Activated CD8-positive, alpha-beta memory T cell treated with anti-CD3 and anti-CD28 coated beads, Interleukin-2, amount 50 U/mL, for 1 hour (primary cell): ENCODE results near the gene RTKN.
A peak's percentile ranks its signal among the peaks of the same experiment; 100 is the strongest.
"Not testable (repeated sequence)": the region's sequence is repeated elsewhere in the genome, so short reads cannot be mapped to it uniquely, and the experiment has no call there.

Experiments used
- DNase-seq: peaks from one replicate; pipeline ENCODE4 v3.0.0-alpha.2; 2020; ENCODE audit errors: extremely low read depth

RTKN gene

GRCh38 chr2:74439373-74439772, 2.4 kb downstream of the RTKN start:
- no peak for DNase-seq

- no peak for DNase-seq
These were observed 3.5 kb downstream of the RTKN start for GRCh38 chr2:74438248-74438647.

- DNase-seq, result no peak
These were observed 4.7 kb downstream of the RTKN start for GRCh38 chr2:74436848-74437695.

- no peak for DNase-seq
These were observed 5.5 kb downstream of the RTKN start for GRCh38 chr2:74436111-74436805.

GRCh38 chr2:74430502-74430901, 11.2 kb downstream of the RTKN start:
- no peak for DNase-seq

- DNase-seq, result no peak
These were observed 12.0 kb downstream of the RTKN start for GRCh38 chr2:74429487-74430451.

- no peak for DNase-seq
These were observed 13.1 kb downstream of the RTKN start for GRCh38 chr2:74428675-74429074.

GRCh38 chr2:74427551-74427950, 14.2 kb downstream of the RTKN start:
- DNase-seq, result no peak

- DNase-seq, result no peak
These were observed 15.5 kb downstream of the RTKN start for GRCh38 chr2:74426181-74426758.

GRCh38 chr2:74425523-74425922, 16.2 kb downstream of the RTKN start:
- no peak for DNase-seq

- no peak for DNase-seq
These were observed 16.7 kb downstream of the RTKN start for GRCh38 chr2:74424995-74425406.

GRCh38 chr2:74424139-74424992, 17.4 kb downstream of the RTKN start:
- DNase-seq, result no peak

GRCh38 chr2:74423231-74424095, 18.3 kb downstream of the RTKN start:
- DNase-seq, result no peak

- peak; percentile 80 for DNase-seq
These were observed 20.4 kb downstream of the RTKN start, which contains the start of the genes C2orf81 and WDR54 for GRCh38 chr2:74421221-74421870. Gene C2orf81, minus strand, starts transcription at chr2:74421619. Its CDS starts 59 bp downstream, at chr2:74421560. Gene WDR54, plus strand, starts transcription at chr2:74421730. Its CDS starts 424 bp downstream, at chr2:74422154.

GRCh38 chr2:74420443-74421103, 21.2 kb downstream of the RTKN start:
- DNase-seq, result not testable (repeated sequence)

GRCh38 chr2:74420006-74420405, 21.7 kb downstream of the RTKN start:
- no peak for DNase-seq

- no peak for DNase-seq
These were observed 22.4 kb downstream of the RTKN start for GRCh38 chr2:74419345-74419744.

- no peak for DNase-seq
These were observed 23.4 kb downstream of the RTKN start for GRCh38 chr2:74418312-74418711.
